ENCODE data around the gene RGMA. TPM values are rescaled to one million over a fixed set of nuclear protein-coding genes. Genes with fewer than 3 reads are reported as not detected.

RGMA gene
- total RNA-seq, 4 donors from 2014 or later = 99.0 to 307 (median 112) TPM

DNA sequence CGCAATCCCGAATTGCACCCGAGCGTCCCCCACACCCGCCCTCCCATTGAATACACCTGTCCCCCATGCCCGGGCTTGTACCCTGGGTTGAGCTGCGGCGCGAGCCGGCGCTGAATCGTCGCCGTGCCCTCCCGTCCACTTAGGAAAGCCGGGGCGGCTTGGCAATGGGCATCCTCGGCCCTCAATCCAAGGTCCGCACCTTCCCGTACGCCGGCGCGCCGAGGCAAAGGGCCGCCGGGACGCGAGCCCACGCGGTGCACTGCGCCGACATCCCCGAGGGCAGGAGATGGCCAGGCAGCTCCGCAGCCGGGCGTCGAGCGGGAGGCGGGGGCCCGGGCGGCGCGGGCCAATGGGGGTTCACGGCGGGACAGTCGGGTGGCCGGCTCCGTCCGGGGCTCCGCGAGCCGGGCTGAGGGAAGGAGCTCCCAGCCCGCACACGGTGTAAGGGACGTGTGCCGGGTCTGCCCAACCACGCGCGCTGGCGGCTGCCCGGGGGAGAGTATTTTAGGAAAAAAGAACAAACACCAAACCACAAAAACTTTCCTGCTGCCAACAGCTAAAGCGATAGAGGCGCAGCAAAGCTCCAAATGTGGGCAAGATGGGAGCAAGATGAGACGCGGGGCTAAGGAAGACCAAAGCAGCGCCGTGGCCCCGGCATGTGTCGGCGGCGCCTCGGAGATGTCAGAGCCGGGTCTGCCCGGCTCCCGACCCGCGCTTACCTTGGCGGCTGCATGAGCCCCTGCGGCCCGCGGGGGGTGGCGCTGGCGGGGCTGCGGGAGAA lies 621 bp downstream of the RGMA start:
- Histone ChIP-seq H3K9me3 (no peaks in the 10 kb centered on the region), H3K4me1 (peaks cover 4 to 73% (median 11%) of the 10 kb centered on the region in 3 donors), H3K36me3 (no peaks in the 10 kb centered on the region), H3K27me3 (peaks cover 14% of the 10 kb centered on the region), H3K4me3 (peak overlapping the region; percentile 47 to 66), H3K27ac (peak overlapping the region; percentile 57 to 97 (median 86))
- WGBS, 2 donors (ENCODE audit: low coverage in 1 of 2) = 0% methylated on average over 2 to 5 of the region's 85 CpGs
- TF ChIP-seq EP300 (IDR thresholded peaks at IDR 0.05) = no peak
- TF ChIP-seq, protein P1, sequence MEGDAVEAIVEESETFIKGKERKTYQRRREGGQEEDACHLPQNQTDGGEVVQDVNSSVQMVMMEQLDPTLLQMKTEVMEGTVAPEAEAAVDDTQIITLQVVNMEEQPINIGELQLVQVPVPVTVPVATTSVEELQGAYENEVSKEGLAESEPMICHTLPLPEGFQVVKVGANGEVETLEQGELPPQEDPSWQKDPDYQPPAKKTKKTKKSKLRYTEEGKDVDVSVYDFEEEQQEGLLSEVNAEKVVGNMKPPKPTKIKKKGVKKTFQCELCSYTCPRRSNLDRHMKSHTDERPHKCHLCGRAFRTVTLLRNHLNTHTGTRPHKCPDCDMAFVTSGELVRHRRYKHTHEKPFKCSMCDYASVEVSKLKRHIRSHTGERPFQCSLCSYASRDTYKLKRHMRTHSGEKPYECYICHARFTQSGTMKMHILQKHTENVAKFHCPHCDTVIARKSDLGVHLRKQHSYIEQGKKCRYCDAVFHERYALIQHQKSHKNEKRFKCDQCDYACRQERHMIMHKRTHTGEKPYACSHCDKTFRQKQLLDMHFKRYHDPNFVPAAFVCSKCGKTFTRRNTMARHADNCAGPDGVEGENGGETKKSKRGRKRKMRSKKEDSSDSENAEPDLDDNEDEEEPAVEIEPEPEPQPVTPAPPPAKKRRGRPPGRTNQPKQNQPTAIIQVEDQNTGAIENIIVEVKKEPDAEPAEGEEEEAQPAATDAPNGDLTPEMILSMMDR (IDR thresholded peaks at IDR 0.05) = peak in 1 of 4 experiments; percentile 7
- peak; percentile 75 for ATAC-seq

DNA sequence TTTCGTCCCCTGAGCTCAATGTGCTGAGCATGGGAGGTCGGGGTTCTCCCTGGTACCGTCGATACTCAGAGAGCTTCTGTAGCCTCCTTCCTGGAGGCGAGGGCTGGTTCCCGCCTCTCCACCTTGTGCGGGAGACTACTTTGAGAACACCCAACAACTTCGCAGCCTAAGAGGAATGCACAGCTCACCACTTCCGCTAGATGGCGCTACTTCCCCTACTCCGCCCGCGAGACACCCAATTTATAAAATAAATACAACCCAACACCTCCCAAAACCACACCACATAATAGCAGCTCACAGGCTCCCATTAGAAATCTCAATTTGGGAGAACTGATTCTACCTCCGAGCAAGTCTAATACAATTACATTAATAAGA lies 1.2 kb downstream of the RGMA start:
- Histone ChIP-seq H3K27ac (peak overlapping the region; percentile 57 to 97 (median 86)), H3K4me3 (peak overlapping the region; percentile 47 to 66), H3K9me3 (no peaks in the 10 kb centered on the region), H3K27me3 (peaks cover 14% of the 10 kb centered on the region), H3K36me3 (no peaks in the 10 kb centered on the region), H3K4me1 (peaks cover 4 to 79% (median 11%) of the 10 kb centered on the region in 3 donors)
- TF ChIP-seq, protein P1 (IDR thresholded peaks at IDR 0.05) = peak; percentile 93 to 94 (median 93)
- TF ChIP-seq EP300 (IDR thresholded peaks at IDR 0.05) (no peak), POLR2AphosphoS5 (IDR thresholded peaks at IDR 0.05) (peak; percentile 49)
- 0% methylated on average over 7 of the region's 14 CpGs; no CpG with 5 or more reads in 1 of the 2 donors for WGBS, 2 donors (ENCODE audit: low coverage in 1 of 2)
- ATAC-seq = peak; percentile 72

DNA sequence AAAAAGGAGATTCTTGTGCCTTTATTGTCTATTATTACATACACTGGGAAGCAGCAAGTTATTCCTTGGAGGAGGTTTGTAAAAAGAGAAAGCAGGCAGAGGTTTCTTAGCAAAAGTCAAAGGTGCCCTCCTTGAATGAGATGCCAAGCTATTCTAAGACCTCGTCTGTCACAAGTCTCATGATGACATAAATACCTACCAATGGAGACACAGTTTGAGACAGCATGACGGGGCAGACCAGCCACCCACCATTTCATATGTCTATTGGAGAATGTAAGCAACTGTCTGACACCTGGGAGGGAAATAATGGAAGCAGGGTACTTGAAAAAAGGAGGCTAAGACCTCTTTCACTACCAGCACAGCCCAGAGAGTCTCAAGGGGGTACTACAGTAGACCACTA lies 2.2 kb downstream of the RGMA start:
- 0 to 17% methylated on average over 1 to 2 of the region's 2 CpGs for WGBS, 2 donors (ENCODE audit: low coverage in 1 of 2)
- Histone ChIP-seq H3K4me1 (peaks cover 8 to 89% (median 15%) of the 10 kb centered on the region in 3 donors), H3K9me3 (no peaks in the 10 kb centered on the region), H3K4me3 (peak overlapping the region in 1 of 2 donors; percentile 66), H3K36me3 (no peaks in the 10 kb centered on the region), H3K27me3 (peaks cover 14% of the 10 kb centered on the region), H3K27ac (peak overlapping the region; percentile 76 to 97 (median 86))
- no peak for TF ChIP-seq POLR2A (IDR thresholded peaks at IDR 0.05)
- TF ChIP-seq, protein P1 (IDR thresholded peaks at IDR 0.05) = no peak
- TF ChIP-seq POLR2AphosphoS5 (IDR thresholded peaks at IDR 0.05) = no peak
- no peak for TF ChIP-seq EP300 (IDR thresholded peaks at IDR 0.05)
- no peak for ATAC-seq

DNA sequence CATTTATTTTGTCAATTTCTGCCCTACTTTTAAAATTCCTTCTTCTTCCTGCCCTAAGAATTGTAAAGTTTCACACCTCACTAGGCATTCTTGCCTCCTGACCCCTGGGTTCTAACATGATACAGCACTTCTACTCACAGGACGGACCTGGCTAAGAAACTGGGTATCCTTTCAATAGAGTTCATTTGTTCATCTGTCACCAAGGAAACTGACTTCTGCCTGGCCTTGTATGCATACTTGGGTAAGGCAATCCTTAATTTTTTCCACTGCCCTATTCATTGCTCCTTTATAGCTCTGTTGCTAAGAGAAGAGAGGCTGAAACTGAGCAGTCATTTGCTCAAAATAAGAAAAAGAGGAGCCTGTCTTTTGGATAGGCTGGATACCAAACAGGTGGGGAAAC lies 3.3 kb downstream of the RGMA start:
- TF ChIP-seq, protein P1 (IDR thresholded peaks at IDR 0.05) = no peak
- TF ChIP-seq POLR2AphosphoS5 (IDR thresholded peaks at IDR 0.05) (no peak), POLR2A (IDR thresholded peaks at IDR 0.05) (no peak), EP300 (IDR thresholded peaks at IDR 0.05) (no peak)
- no peaks in the 10 kb centered on the region for H3K9me3 ChIP-seq
- H3K36me3 ChIP-seq = no peaks in the 10 kb centered on the region
- peaks cover 14% of the 10 kb centered on the region for H3K27me3 ChIP-seq
- H3K27ac ChIP-seq = peak overlapping the region; percentile 76 to 97 (median 86)
- WGBS, 2 donors (ENCODE audit: low coverage in 1 of 2) = 12 to 20% methylated on average over 1 of the region's 1 CpG
- no peak for ATAC-seq
- peak overlapping the region; percentile 14 to 66 for H3K4me3 ChIP-seq
- peaks cover 11 to 96% (median 15%) of the 10 kb centered on the region in 3 donors for H3K4me1 ChIP-seq

DNA sequence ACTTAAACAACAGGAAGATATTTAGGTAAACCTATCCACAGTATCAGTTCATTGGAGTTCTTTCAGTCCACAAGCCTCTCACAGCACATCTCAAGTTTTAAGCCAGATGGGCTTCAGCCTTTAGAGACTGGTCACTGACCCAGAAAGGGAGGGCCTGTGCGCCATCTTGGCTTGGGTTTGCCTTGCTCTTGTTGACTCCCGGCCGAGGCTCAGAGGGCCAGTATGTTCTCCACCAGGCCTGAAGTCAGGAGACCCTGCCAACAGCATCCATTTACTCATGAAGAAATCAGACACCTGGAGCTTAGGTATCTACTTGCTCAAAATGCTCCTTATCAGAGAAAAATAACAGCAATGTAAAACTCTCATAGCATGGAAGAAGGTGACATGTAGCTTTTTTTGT lies 6.2 kb downstream of the RGMA start:
- H3K4me1 ChIP-seq = peaks cover 11 to 97% (median 16%) of the 10 kb centered on the region in 3 donors
- no peaks in the 10 kb centered on the region for H3K9me3 ChIP-seq
- ATAC-seq = no peak
- H3K36me3 ChIP-seq = no peaks in the 10 kb centered on the region
- H3K27ac ChIP-seq = peak overlapping the region in 3 of 4 donors; percentile 38 to 97 (median 91)
- no peak overlapping the region for H3K4me3 ChIP-seq
- WGBS, 2 donors (ENCODE audit: low coverage in 1 of 2) = 100% methylated on average over 1 of the region's 3 CpGs; no CpG with 5 or more reads in 1 of the 2 donors
- peaks cover 8% of the 10 kb centered on the region for H3K27me3 ChIP-seq
- TF ChIP-seq POLR2A (IDR thresholded peaks at IDR 0.05) = no peak
